ENCODE measurements around the gene GJA10.
A peak's percentile ranks its signal among the peaks of the same experiment; 100 is the strongest.

Gene GJA10

DNA sequence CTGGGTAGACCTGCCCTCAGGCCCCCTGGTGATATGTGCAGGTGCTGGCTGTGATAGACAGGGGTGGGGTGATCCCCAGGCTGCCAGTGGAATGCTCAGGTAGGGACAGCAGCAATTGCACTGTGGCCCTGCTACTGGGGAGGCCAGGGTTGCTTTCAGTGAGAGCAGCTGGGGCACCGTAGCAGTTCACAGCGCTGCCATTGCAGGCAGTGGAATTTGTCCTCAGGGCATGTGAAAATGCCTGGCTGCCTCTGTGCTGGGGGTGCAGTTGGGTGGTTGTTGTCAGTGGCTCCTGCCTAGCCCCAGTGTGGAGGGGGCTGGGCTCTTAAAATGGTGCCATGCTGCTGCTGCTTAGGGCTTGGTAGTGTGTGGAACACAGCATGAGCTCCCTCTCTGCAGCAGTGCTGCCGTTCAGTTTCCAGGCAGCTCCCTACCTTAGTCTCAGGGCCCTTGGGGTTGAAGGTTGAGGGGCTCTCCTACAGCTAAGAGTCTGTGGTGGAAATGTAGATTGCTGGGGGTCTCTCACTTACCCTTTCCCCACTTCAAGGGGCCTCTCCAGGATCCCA lies 23.6 kb downstream of the GJA10 start:
- no peak for DNase-seq (ENCODE audit: low read depth)

DNA sequence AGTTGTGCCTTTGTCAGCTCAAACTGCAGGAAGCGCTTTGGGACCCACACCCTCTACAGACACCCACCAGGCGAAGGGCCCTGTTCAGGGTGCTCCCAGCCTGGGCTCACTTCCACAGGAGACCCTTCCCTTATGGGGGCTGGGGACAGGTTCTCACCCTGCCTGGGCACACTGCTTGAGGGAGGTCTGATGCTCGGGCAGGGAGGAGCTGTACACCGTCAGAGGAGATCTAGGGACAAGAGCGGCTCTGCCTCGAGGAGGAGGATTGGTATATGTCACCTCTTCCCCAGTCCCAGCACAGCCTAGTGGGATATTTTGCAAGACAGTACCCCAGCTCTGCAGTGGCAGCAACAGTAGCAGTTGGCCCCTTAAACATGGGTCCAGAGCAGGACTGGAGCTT lies 26.9 kb downstream of the GJA10 start:
- no peak for DNase-seq (ENCODE audit: low read depth)

DNA sequence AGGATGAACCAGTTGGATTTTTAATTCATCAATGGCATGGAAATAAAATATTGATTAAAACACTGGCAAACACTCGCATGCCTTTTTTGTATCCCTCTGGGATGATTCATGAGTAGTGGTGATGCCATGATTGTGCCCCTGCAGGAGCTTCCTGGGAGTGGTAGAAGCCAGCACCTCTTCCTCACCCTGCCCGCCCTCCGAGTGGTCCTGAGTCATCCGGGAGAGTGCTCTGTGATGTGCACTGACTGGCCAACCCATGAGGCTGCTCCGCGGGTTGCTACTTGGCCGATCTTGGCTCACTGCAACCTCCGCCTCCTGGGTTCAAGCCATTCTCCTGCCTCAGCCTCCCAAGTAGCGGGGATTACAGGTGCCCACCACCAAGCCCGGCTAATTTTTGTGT lies 27.4 kb downstream of the GJA10 start:
- DNase-seq (ENCODE audit: low read depth): no peak

DNA sequence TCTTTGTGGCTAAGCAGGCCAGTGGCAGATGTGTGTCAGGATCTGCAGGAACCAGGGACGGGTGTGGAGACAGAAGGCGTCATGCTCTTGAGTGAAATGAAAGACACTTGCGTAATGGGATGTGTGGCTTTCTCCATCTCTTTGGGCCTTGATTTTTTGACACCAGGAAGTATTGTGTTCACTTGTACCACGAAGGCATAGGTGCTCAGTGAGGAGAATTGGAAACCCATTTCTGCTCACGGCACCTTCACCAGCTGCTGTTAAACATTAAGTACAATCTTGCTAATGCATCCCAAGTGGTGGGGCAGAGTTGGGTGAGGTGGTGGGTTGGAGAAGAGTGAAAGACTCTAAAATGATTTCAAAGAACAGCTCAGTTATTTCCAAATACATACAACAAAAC lies 30.0 kb downstream of the GJA10 start:
- DNase-seq (ENCODE audit: low read depth): no peak

DNA sequence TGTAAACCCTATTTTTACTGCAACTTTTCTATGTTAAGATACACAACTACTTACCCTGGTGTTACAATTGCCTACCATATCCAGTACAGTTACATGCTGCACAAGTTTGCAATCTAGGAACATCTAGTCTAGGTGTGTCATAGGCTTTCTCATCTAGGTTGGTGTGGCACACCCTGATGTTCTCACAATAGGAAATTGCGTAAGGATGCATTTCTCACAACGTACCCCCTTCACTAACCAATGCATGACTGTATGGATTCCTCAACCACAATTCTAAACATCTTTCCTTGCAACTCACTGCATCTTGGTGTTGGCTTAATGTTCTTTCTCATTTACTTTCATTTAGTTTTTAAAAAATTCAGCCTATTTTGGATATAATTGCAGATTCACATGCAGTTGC lies 31.6 kb downstream of the GJA10 start:
- no peak for DNase-seq (ENCODE audit: low read depth)

DNA sequence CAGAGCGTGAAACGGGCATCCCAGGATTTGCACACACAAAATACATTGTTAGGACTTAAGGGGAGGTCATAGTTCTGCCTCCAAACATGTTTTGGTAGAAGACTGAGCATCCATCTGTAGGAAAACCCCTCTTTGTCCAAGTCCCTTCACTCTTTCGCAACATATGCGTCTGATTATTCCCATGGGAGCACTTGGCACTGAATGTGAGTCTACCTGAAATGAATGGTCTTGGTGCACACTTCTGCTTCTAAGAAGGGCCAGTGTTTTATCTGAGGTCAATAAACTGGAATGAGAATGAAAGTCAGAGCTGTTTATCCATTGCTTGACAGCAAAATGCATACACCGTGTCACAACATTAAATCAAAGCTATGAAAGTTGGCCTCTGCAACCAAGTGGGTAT lies 33.0 kb downstream of the GJA10 start:
- no peak for DNase-seq (ENCODE audit: low read depth)

DNA sequence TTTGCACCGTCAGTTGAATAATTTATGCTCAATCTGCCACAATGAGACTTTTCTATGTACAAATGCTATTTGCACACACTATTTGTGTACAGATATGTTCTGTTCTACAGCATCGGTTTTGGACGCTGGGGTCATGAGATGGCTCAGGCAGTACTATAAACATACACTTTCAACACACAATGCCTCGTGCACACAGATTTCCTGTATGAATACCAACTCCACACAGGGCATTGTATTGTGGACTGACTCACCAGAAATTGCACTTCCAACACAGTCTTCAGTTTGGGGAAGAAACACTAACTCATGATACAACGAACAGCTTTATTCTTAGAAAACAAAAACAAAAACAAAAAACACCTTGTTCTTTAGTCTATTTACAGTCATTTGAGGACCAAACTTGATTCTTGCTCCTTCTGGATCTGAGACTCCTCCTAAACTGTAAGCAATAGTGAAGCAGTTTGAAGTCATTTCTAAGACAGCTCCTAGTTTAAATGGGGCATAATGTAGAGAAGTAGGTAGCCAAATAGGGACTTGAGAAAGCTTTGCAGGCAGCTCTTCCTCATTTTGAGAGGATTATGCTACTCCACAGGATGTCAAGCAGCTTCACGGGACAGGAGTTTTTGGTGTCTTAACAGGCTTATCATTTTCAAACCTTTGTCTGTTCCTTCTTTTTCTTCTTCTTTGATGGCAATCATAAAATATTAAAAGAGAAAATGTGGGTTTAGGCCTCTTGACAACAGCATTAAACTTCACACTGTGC lies 33.7 kb downstream of the GJA10 start:
- no peak for DNase-seq (ENCODE audit: low read depth)

DNA sequence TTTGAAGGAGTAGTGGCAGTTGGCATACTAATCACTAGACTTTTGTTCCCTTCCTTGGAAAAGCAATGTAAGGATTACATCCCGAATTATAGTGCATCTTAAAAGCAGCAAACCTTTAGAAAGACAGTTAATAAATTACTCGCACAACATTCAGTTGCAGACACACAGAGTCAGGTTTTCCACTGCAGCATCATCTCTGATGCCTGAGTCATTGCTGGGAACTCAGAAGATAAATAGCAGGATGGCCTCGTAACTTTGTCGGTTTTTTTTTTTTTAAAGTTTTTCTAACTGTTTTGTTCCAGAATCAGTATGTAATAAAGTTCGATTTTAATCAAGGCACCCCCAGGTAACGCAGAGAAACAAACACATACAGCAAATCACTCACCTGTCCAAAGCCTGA lies 34.3 kb downstream of the GJA10 start:
- DNase-seq (ENCODE audit: low read depth): no peak

DNA sequence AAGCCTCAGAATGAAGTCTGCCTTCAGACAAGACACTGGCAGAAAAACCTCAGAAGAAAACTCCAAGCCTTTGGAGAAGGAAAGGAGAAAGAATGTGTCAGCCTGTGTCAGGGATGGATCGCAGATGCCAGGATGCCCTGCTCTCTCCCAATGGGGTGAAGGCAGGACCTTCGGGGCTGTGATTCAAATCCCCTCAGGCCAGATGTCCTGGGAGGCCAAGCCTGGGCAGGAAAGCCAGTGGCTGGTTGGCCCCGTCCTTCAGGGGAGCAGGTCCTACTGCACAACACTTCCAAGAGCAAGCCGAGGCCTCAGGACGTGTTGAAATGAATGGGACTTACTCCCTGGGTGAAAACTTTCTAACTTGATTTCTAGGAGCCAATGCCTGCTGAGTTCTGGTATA lies 36.5 kb downstream of the GJA10 start:
- DNase-seq (ENCODE audit: low read depth): no peak

DNA sequence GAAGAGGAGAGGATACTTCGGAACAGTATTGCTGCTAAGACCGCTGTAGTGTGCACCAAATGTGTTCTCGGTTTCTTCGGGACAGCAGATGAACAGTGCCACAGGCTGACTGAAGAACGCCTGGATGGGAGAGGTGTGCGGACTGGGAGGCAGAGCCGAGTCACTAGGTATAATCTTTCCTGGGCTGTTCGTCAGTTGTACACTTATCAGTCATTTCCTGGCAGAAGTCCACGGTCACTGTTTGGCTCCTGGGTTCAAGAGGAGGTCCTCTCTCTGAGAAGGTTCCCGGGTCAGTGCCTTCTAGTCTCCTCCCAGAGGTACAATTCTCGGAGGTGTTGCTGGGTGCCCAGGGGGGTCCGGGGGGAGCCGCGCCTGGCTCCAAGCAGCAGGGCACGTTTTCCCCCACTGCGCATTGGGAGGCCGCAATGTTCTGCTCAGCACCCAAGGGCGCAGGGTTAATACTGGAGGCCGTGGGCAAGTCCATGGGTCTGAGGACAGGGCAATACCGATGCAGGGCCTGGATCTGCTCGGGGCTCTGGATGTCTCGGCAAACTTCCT lies 38.1 kb downstream of the GJA10 start:
- DNase-seq (ENCODE audit: low read depth): no peak

DNA sequence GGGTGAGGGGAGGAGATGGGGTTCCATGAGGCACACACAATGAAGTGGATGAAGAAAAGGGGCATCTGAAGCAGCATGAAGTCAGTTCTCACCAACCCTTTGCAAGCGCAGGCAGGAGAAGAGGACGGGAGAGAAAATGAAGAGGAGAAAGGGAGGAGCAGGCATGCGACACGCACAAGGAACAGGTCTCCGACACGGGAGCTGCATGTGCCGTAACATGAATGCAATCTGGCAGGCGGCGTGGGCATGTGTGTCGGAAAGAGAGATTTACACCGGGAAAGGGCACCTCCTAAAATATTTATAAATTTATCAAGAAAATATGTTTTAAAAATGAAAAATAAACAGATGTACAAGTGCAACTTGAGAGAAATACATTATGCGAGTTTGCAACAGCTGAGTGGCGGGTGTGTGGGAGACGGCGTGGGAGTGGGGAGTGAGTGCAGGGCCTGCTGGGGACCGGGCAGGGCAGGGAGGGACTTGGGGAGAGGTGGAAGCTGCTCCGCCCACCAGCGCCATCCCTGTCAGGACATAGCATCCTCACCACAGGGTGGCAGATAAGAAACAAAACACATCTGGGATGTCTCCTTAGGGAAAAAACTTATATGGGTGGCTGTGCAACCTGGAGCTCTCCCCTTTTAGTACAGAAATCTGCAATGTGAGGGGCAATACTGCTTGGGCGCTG lies 40.6 kb downstream of the GJA10 start:
- DNase-seq (ENCODE audit: low read depth): no peak

DNA sequence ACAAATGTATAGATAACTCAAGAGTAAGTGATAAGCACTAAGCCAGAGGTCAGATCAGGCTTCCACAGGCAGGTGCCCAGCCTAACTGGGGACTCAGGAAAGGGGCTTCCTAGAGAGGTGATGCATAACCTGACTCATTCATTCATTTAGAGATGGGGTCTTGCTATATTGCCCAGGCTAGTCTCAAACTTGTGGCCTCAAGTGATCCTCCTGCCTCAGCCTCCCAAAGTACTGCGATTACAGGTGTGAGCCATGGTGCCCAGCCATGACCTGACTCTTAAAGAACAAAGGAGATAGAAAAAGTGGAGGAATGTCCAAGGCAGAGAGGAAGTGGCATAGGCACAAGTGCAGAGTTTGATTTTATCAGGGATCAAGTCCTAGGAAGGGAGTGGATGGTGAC lies 41.9 kb downstream of the GJA10 start:
- no peak for DNase-seq (ENCODE audit: low read depth)

DNA sequence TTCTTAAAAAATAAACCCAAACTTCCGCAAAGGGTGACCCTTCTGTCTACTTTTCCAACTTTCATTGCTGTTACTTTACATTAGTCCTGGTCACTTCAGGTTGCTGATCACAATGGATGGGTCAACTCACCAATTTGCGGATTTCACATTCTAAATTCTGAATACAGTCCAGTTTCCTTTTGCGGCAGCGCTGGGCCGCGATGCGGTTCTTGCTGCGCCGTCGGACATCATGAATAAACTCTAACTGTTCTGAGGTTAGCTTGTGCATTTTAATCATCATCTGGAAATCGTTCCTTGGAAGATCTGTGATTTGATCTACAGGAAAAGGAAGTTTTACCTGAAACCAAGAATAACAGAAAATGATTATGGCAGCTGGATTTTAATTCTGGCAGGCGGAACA lies 43.7 kb downstream of the GJA10 start:
- DNase-seq (ENCODE audit: low read depth): no peak

DNA sequence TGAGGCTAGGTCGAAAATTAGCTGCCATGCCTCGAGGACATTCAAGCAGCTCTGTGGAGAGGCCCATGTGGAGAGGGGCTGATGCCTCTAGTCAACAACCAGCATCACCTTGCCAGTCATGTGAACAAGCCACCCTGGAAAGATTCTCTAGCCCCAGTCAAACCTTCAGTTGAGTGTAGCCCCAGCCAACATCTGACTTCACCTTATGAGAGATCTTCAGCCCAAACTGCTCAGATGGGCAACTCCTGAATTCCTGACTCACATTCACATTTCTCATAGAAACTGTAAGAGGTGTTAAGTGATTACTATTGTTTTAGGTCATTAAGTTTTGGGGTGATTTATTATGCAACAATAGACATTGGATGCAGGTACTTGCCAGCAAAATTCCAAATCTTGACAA lies 44.9 kb downstream of the GJA10 start:
- DNase-seq (ENCODE audit: low read depth): no peak

DNA sequence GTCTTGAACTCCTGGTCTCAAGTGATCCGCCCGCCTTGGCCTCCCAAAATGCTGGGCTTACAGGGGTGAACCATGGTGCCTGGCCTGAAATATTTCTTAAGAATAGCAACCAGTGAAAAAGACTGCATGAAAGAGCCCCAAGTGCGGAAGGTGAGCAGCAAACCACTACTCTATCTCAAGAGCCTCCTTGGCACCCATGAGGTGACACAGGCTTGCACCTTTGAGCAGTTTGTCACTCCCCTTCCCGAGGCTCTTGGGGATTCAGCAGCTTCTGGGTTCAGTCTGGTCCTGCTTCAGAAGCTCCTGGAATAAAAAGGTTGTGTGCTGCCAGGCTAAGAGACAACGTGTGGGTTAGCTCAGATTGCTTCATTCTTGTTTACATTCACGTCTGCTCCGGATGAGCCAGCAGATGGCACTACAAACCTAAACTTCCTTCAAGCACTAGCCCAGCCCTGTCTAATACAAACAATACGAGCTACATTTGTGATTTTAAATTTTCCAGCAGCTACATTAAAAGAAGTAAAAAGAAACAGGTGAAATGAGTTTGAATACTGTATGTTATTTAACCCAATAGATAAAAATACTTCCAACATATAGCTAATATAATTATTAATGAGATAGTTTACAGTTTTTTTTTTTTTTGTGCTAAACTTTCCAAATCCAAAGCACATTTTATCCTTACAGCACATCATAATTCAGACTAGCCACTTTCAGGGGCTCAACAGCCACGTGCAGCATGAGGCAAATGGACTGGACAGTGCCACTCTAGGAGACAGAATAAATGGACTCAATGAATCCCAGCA lies 46.2 kb downstream of the GJA10 start:
- DNase-seq (ENCODE audit: low read depth): peak; percentile 81

DNA sequence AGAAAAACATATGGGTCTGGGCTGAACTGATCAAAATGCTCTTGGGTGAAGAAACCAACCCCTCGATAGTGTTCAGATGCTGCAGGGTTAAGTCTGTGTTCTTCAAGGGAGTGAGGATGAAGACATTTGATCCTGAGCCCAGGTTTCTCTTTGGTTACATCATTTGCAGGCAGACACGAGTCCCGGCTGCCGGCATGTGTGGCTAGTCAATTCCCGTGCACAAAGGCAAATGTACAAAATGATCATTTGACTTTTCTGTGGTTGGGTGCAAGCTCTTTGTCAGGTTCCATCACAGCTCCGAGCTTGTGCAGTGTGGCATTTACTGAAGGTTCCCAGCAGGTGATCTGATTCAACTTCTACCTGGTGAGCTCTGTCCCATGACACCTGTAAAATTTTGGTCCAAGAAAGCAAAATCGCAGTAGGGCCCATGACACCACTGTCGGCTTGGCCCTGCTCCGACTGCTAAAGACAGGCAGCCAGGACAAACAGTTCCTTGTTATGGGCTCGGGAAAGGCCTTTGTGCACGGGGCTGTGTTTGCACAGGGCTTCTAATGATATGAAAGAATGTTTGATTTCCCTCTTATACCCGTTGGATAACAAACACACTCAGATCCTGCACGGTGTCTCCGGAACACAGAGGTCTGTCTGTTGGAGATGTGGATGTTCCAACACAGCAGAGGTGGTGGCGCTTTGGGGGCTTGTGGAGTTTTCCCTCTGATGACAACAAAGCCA lies 46.9 kb downstream of the GJA10 start:
- no peak for DNase-seq (ENCODE audit: low read depth)

DNA sequence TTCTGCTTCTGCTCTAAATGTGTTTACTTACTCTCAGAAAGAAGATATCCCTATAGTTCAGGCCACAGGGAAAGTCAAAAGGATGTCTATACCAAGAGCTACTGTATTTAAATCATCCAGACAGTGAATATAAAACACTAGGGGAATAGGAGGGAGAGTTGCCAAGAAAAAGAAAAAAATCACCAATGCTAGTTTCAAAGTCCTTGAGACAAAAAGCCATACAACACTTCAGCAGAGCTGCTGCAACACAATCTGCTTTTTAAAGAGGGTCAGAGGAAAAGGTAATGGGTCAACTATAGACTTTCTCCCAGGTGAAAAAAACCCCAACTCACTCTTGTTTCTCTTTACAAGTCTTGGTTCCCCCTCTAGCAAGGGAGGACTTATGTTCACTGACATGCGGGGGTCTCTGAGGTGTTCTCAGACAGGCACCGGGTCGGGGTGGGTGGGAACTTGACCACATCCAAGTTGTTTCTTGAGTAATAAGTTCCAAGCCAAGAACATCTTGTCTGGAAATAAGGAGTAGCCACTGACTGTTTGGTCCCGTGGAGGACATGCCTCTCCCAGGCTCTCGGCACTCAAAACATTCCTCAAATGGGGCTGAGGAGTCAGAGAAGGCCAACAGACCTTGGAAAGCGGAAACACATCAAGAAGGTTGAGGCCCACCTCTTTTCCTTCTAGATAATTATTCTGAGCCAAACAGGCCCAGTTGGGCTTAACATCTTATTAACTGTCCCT lies 47.7 kb downstream of the GJA10 start:
- no peak for DNase-seq (ENCODE audit: low read depth)

DNA sequence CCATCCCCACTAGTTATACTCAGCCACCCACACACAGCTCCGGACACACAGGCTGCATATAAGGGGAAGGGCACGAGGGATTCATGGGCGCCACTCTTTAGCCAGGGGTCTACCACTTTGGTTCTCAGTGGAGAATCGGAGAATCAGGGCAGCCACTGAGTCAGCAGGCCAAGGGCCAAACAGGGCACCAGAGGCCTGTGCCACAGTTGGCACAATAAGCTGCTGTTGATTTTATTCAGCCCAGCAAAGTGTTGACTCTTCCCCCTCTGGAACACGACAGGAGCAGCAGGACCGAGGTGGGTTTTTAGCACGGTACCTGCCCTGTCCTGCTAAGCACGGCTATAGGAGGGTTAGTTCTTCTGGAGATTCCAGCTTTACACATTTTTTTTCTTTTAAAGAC lies 48.3 kb downstream of the GJA10 start:
- no peak for DNase-seq (ENCODE audit: low read depth)

DNA sequence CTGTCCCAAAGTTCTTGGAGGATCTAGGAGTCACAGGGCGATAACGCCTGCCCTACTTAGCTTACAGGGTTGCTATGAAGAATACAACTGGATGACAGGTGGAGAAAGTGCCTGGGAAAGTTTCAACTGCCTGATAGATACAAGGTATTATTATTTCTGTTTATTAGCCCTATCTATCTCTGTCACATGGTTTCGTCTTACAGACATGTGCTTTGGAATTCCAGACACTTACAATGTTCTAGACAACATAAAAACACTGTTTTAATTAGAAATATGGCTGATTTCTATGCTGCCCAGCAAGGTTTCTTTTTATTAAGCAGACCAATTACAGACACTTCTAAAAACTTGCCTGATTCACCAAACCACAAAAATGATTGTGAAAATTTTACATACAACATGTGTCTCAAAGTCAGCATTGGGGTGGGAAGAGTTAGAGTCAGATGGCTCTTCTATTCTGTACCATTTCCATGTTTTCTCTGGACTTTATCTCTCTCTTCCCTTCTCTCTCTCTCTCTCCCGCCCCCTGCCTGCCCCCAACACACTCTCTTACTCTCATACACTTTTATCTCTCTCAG lies 50.0 kb downstream of the GJA10 start:
- no peak for DNase-seq (ENCODE audit: low read depth)

DNA sequence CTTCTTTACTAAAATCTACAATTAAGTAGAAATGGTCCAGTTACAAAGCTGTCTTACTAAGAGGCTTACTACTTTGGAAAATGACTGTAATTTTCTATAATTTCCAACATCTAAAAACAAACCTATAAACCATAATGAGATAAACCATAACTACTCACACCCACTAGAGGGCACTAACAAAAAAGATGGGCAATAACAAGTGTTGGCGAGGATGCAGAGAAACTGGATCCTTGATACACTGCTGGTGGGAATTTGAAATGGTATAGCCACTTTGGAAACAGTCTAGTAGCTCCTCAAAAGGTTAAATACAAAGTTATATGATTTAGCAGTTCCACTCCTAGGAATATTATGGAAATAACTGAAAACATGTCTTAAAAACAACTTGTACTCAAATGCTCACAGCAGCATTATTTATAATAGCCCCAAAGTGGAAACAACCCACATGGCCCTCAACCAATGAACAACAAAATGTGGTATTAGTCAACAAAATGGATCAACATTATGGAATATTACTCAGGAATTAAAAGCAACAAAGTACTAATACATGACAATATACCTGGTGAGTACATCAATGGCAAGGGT lies 50.6 kb downstream of the GJA10 start:
- DNase-seq (ENCODE audit: low read depth): no peak

Measured in fibroblast of gingiva (primary cell).